ENCODE data around the gene MUCL3.

MUCL3 gene

GRCh38 chr6:30928677-30929076 is 12.1 kb upstream of the MUCL3 start:
- TF ChIP-seq, protein P1, sequence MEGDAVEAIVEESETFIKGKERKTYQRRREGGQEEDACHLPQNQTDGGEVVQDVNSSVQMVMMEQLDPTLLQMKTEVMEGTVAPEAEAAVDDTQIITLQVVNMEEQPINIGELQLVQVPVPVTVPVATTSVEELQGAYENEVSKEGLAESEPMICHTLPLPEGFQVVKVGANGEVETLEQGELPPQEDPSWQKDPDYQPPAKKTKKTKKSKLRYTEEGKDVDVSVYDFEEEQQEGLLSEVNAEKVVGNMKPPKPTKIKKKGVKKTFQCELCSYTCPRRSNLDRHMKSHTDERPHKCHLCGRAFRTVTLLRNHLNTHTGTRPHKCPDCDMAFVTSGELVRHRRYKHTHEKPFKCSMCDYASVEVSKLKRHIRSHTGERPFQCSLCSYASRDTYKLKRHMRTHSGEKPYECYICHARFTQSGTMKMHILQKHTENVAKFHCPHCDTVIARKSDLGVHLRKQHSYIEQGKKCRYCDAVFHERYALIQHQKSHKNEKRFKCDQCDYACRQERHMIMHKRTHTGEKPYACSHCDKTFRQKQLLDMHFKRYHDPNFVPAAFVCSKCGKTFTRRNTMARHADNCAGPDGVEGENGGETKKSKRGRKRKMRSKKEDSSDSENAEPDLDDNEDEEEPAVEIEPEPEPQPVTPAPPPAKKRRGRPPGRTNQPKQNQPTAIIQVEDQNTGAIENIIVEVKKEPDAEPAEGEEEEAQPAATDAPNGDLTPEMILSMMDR (conservative IDR thresholded peaks at IDR 0.05), result no peak
- no peak overlapping the region for H3K27ac ChIP-seq

- no peak overlapping the region for H3K27ac ChIP-seq
- TF ChIP-seq, protein P1 (conservative IDR thresholded peaks at IDR 0.05), result no peak
Observed at GRCh38 chr6:30930506-30930905, 10.3 kb upstream of the MUCL3 start.

DNA sequence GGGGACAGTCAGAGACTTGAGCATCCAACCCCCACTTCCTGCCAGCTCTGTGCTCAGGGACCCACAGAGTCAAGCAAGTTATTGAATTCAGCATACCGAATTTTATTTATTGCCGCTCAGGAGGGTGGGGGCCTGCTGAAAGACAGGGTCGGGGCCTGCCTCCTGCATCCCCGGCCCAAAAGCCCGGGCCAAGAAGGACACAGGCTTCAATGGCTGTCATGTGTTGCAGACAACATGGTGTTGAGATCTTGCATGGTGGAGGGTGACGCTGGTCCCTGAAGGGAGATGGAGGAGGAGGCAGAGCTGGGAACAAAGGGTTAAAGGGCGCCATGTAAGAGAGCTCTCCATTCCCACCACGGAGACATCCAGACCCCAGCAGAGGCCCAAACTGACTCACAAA is 9.5 kb upstream of the MUCL3 start:
- H3K27ac ChIP-seq, result no peak overlapping the region
- TF ChIP-seq, protein P1 (conservative IDR thresholded peaks at IDR 0.05), result no peak

DNA sequence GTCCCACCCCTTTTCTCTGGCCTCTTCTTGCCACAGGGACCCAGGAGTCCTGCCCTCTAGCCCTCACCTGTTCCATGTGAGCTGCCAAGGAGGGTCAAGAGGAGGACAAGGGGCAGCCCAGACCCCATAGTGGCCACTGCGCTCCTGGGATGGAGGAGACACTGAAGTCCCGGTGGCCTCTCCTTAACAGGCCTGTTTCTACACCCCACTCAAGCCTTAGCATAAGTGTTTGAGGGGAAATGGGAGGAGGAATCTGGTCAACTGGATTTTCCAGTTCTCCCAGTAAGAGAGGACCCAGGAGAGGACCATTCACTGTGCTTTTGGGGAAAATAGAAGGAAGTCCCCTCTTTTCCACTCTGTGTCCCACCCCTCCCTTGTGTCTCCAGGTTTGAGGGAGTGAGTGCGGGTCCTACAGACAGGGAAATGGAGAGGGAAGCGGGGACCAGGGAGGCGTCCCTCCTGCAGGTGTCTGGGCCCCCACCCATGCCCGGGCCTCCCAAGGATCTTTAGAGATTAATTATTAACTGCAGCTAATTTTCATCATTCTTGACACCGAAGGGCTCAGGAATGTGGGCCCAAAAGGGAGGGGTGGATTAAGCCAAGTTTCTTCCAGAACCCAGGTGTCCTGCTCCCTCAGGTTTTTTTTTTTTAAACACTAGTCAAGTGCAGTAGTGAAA is 8.7 kb upstream of the MUCL3 start, which contains the start of gene SFTA2:
Gene SFTA2, minus strand, starts transcription at position 202 of the 677 bp plus-strand sequence. Its CDS starts 74 bp downstream, at position 128.
- TF ChIP-seq, protein P1 (conservative IDR thresholded peaks at IDR 0.05), result no peak
- no peak within 1 kb of the TSS for H3K27ac ChIP-seq

GRCh38 chr6:30932665-30933365 is 8.0 kb upstream of the MUCL3 start:
- TF ChIP-seq, protein P1 (conservative IDR thresholded peaks at IDR 0.05), result no peak
- no peak overlapping the region for H3K27ac ChIP-seq

- TF ChIP-seq, protein P1 (conservative IDR thresholded peaks at IDR 0.05), result no peak
- no peak overlapping the region for H3K27ac ChIP-seq
Observed at GRCh38 chr6:30935018-30935417, 5.8 kb upstream of the MUCL3 start.

GRCh38 chr6:30937265-30937664 is 3.5 kb upstream of the MUCL3 start:
- TF ChIP-seq, protein P1 (conservative IDR thresholded peaks at IDR 0.05), result no peak
- H3K27ac ChIP-seq, result no peak overlapping the region

Measured in VCaP (cell line).